ENCODE results near the gene PPP1R8. TPM values are rescaled to one million over a fixed set of nuclear protein-coding genes. Genes with fewer than 3 reads are reported as not detected.

Gene PPP1R8
- total RNA-seq, 3 donors from 2014 or later (not counting 1 experiment from before 2014, with no cell fraction given) = 25.6 to 36.4 (median 28.0) TPM

- H3K4me3 ChIP-seq (ENCODE audit: low read length) = no peak overlapping the region
- Mint-ChIP-seq H3K27ac (peak overlapping the region; percentile 14 to 23), H3K4me1 (peaks cover 22 to 32% of the 10 kb centered on the region in 2 donors), H3K27me3 (ENCODE audit: low read depth in 2 of 2) (no peaks in the 10 kb centered on the region), H3K4me3 (no peak overlapping the region), H3K36me3 (no peaks in the 10 kb centered on the region), H3K9me3 (no peaks in the 10 kb centered on the region)
- H3K36me3 ChIP-seq (ENCODE audit: control insufficient read depth, insufficient read depth, low read length) = peaks cover 36% of the 10 kb centered on the region
- no peaks in the 10 kb centered on the region for H3K27me3 ChIP-seq (ENCODE audit: control insufficient read depth, insufficient read depth, low read length)
- no peak for TF ChIP-seq CTCF (IDR thresholded peaks at IDR 0.05)
- intact Hi-C loops (cut with micrococcal nuclease) = no loop called here
- ATAC-seq (no peak), DNase-seq (no peak)
- H3K27ac ChIP-seq (ENCODE audit: low read length) = no peak overlapping the region
- H3K4me1 ChIP-seq (ENCODE audit: control insufficient read depth, insufficient read depth, low read length) = peaks cover 8% of the 10 kb centered on the region
- no peaks in the 10 kb centered on the region for H3K9me3 ChIP-seq (ENCODE audit: control insufficient read depth, insufficient read depth, low read length)
These were observed 4.5 kb downstream of the PPP1R8 start for GRCh38 chr1:27835046-27835445.

- DNase-seq (no peak), ATAC-seq (no peak)
- Mint-ChIP-seq H3K27ac (peak overlapping the region; percentile 14 to 23), H3K27me3 (ENCODE audit: low read depth in 2 of 2) (no peaks in the 10 kb centered on the region), H3K9me3 (no peaks in the 10 kb centered on the region), H3K4me1 (peaks cover 22 to 32% of the 10 kb centered on the region in 2 donors), H3K4me3 (no peak overlapping the region), H3K36me3 (no peaks in the 10 kb centered on the region)
- no CpG with 5 or more reads among the region's 1 CpG for WGBS (ENCODE audit: insufficient coverage)
- intact Hi-C loops (cut with micrococcal nuclease) = no loop called here
- peaks cover 7% of the 10 kb centered on the region for H3K4me1 ChIP-seq (ENCODE audit: control insufficient read depth, insufficient read depth, low read length)
- H3K27ac ChIP-seq (ENCODE audit: low read length) = no peak overlapping the region
- no peak overlapping the region for H3K4me3 ChIP-seq (ENCODE audit: low read length)
- H3K36me3 ChIP-seq (ENCODE audit: control insufficient read depth, insufficient read depth, low read length) = peaks cover 41% of the 10 kb centered on the region
- H3K9me3 ChIP-seq (ENCODE audit: control insufficient read depth, insufficient read depth, low read length) = no peaks in the 10 kb centered on the region
- H3K27me3 ChIP-seq (ENCODE audit: control insufficient read depth, insufficient read depth, low read length) = no peaks in the 10 kb centered on the region
- TF ChIP-seq CTCF (IDR thresholded peaks at IDR 0.05) = no peak
These were observed 4.9 kb downstream of the PPP1R8 start for GRCh38 chr1:27835501-27835900.

GRCh38 chr1:27849951-27850350, 19.4 kb downstream of the PPP1R8 start:
- ATAC-seq (no peak), DNase-seq (no peak)
- H3K4me3 ChIP-seq (ENCODE audit: low read length) = no peak overlapping the region
- intact Hi-C loops (cut with micrococcal nuclease) = no loop called here
- Mint-ChIP-seq H3K27ac (peak overlapping the region in 1 of 2 donors; percentile 53), H3K9me3 (no peaks in the 10 kb centered on the region), H3K27me3 (ENCODE audit: low read depth in 2 of 2) (no peaks in the 10 kb centered on the region), H3K4me3 (no peak overlapping the region), H3K4me1 (no peaks in the 10 kb centered on the region), H3K36me3 (peaks cover 12% of the 10 kb centered on the region)
- H3K9me3 ChIP-seq (ENCODE audit: control insufficient read depth, insufficient read depth, low read length) = no peaks in the 10 kb centered on the region
- no peak for TF ChIP-seq CTCF (IDR thresholded peaks at IDR 0.05)
- no peak overlapping the region for H3K27ac ChIP-seq (ENCODE audit: low read length)
- 98% methylated on average over 7 of the region's 7 CpGs for WGBS (ENCODE audit: insufficient coverage)
- H3K27me3 ChIP-seq (ENCODE audit: control insufficient read depth, insufficient read depth, low read length) = no peaks in the 10 kb centered on the region
- H3K4me1 ChIP-seq (ENCODE audit: control insufficient read depth, insufficient read depth, low read length) = no peaks in the 10 kb centered on the region
- H3K36me3 ChIP-seq (ENCODE audit: control insufficient read depth, insufficient read depth, low read length) = peaks cover 51% of the 10 kb centered on the region

GRCh38 chr1:27855085-27855484, 24.5 kb downstream of the PPP1R8 start:
- Mint-ChIP-seq H3K9me3 (no peaks in the 10 kb centered on the region), H3K36me3 (peaks cover 12% of the 10 kb centered on the region), H3K27ac (no peak overlapping the region), H3K27me3 (ENCODE audit: low read depth in 2 of 2) (no peaks in the 10 kb centered on the region), H3K4me3 (no peak overlapping the region), H3K4me1 (peaks cover 0 to 16% of the 10 kb centered on the region in 2 donors)
- no peak overlapping the region for H3K4me3 ChIP-seq (ENCODE audit: low read length)
- no peaks in the 10 kb centered on the region for H3K9me3 ChIP-seq (ENCODE audit: control insufficient read depth, insufficient read depth, low read length)
- intact Hi-C loops (cut with micrococcal nuclease) = loop anchor here (5.0 kb wide), 2 partner anchors 37 to 232 kb away; partner anchors contain the start of gene EYA3
- no peak for DNase-seq
- peaks cover 15% of the 10 kb centered on the region for H3K36me3 ChIP-seq (ENCODE audit: control insufficient read depth, insufficient read depth, low read length)
- H3K27ac ChIP-seq (ENCODE audit: low read length) = no peak overlapping the region
- peaks cover 12% of the 10 kb centered on the region for H3K4me1 ChIP-seq (ENCODE audit: control insufficient read depth, insufficient read depth, low read length)
- ATAC-seq = no peak
- over 99% methylated on average over 5 of the region's 6 CpGs for WGBS (ENCODE audit: insufficient coverage)
- H3K27me3 ChIP-seq (ENCODE audit: control insufficient read depth, insufficient read depth, low read length) = no peaks in the 10 kb centered on the region
- TF ChIP-seq CTCF (IDR thresholded peaks at IDR 0.05) = no peak
